Osteocyte (in vitro differentiated cells): ENCODE measurements around the gene USP44. TPM values are rescaled to one million over a fixed set of nuclear protein-coding genes. Genes with fewer than 3 reads are reported as not detected.
A peak's percentile ranks its signal among the peaks of the same experiment; 100 is the strongest.

ENCODE experiments used
- DNase-seq: peaks from one replicate; pipeline ENCODE4 v3.0.0; 2021; ENCODE audit warnings: mixed read lengths; ENCODE audit not compliant: unreplicated experiment; ENCODE audit errors: extremely low spot score
- H3K27ac Mint-ChIP-seq: one replicate; pipeline ENCODE4 v1.8.0; 2021; ENCODE audit warnings: mild to moderate bottlenecking, mixed read lengths; ENCODE audit not compliant: unreplicated experiment
- H3K27me3 Mint-ChIP-seq: one replicate; pipeline ENCODE4 v1.8.0; 2021; ENCODE audit warnings: mixed read lengths; ENCODE audit not compliant: unreplicated experiment
- H3K36me3 Mint-ChIP-seq: one replicate; pipeline ENCODE4 v1.8.0; 2021; ENCODE audit warnings: mixed read lengths; ENCODE audit not compliant: unreplicated experiment
- H3K4me1 Mint-ChIP-seq: one replicate; pipeline ENCODE4 v1.8.0; 2021; ENCODE audit warnings: mixed read lengths; ENCODE audit not compliant: unreplicated experiment
- H3K4me3 Mint-ChIP-seq: one replicate; pipeline ENCODE4 v1.8.0; 2021; ENCODE audit warnings: mild to moderate bottlenecking, moderate library complexity, mixed read lengths; ENCODE audit not compliant: unreplicated experiment
- H3K9me3 Mint-ChIP-seq: one replicate; pipeline ENCODE4 v1.8.0; 2021; ENCODE audit warnings: mixed read lengths; ENCODE audit not compliant: unreplicated experiment
- total RNA-seq: library from RNA; stranded (reverse); gene quantifications from 2 replicates; pipeline ENCODE4 v1.2.1, GENCODE V29; 2021
- TF ChIP-seq, protein P1 (sequence below): fragments of 200-600 bp; sonication (generic); IDR thresholded peaks from 2 replicates; pipeline ENCODE4 v1.5.0; 2021; ENCODE audit warnings: antibody characterized with exemption, mild to moderate bottlenecking, moderate library complexity

Gene USP44
- total RNA-seq, 1 donor from 2014 or later: 0.73 TPM

- Mint-ChIP-seq H3K27ac (no peak overlapping the region), H3K4me1 (peaks cover 24% of the 10 kb centered on the region), H3K27me3 (no peaks in the 10 kb centered on the region), H3K36me3 (peaks cover 37% of the 10 kb centered on the region), H3K9me3 (no peaks in the 10 kb centered on the region), H3K4me3 (no peak overlapping the region)
- TF ChIP-seq, protein P1, sequence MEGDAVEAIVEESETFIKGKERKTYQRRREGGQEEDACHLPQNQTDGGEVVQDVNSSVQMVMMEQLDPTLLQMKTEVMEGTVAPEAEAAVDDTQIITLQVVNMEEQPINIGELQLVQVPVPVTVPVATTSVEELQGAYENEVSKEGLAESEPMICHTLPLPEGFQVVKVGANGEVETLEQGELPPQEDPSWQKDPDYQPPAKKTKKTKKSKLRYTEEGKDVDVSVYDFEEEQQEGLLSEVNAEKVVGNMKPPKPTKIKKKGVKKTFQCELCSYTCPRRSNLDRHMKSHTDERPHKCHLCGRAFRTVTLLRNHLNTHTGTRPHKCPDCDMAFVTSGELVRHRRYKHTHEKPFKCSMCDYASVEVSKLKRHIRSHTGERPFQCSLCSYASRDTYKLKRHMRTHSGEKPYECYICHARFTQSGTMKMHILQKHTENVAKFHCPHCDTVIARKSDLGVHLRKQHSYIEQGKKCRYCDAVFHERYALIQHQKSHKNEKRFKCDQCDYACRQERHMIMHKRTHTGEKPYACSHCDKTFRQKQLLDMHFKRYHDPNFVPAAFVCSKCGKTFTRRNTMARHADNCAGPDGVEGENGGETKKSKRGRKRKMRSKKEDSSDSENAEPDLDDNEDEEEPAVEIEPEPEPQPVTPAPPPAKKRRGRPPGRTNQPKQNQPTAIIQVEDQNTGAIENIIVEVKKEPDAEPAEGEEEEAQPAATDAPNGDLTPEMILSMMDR: no peak
- no peak for DNase-seq
Measured at GRCh38 chr12:95481888-95482287, 69.4 kb downstream of the USP44 start.

DNA sequence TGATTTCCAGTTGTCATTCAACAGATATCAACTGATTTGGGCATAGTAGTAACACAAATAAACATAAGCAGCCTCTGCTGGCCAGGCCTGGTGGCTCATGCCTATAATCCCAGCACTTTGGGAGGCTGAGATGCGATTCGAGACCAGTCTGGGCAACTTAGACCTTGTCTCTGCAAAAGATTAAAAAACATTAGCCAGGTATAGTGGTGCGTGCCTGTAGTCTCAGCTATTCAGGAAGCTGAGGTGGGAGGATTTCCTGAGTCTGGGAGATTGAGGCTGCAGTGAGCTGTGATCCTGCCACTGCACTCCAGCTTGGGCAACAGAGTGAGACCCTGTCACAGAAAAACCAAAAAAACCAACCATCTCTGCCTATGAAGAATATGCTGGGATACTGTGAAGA is 70.2 kb downstream of the USP44 start:
- no peak for DNase-seq
- H3K27me3 Mint-ChIP-seq: no peaks in the 10 kb centered on the region
- peaks cover 39% of the 10 kb centered on the region for H3K36me3 Mint-ChIP-seq
- H3K4me3 Mint-ChIP-seq: no peak overlapping the region
- peaks cover 28% of the 10 kb centered on the region for H3K4me1 Mint-ChIP-seq
- H3K27ac Mint-ChIP-seq: no peak overlapping the region
- TF ChIP-seq, protein P1: no peak
- no peaks in the 10 kb centered on the region for H3K9me3 Mint-ChIP-seq

GRCh38 chr12:95480230-95480629 is 71.0 kb downstream of the USP44 start:
- Mint-ChIP-seq H3K36me3 (peaks cover 44% of the 10 kb centered on the region), H3K27ac (no peak overlapping the region), H3K27me3 (no peaks in the 10 kb centered on the region), H3K4me3 (no peak overlapping the region), H3K4me1 (peaks cover 36% of the 10 kb centered on the region), H3K9me3 (no peaks in the 10 kb centered on the region)
- TF ChIP-seq, protein P1: no peak
- DNase-seq: no peak

- TF ChIP-seq, protein P1: no peak
- peaks cover 5% of the 10 kb centered on the region for H3K27me3 Mint-ChIP-seq
- DNase-seq: no peak
- H3K9me3 Mint-ChIP-seq: no peaks in the 10 kb centered on the region
- H3K4me3 Mint-ChIP-seq: peak overlapping the region; percentile 100
- peaks cover 26% of the 10 kb centered on the region for H3K36me3 Mint-ChIP-seq
- peak overlapping the region; percentile 100 for H3K27ac Mint-ChIP-seq
- H3K4me1 Mint-ChIP-seq: peaks cover 33% of the 10 kb centered on the region
Measured at GRCh38 chr12:95474660-95474958, 76.7 kb downstream of the USP44 start.

DNA sequence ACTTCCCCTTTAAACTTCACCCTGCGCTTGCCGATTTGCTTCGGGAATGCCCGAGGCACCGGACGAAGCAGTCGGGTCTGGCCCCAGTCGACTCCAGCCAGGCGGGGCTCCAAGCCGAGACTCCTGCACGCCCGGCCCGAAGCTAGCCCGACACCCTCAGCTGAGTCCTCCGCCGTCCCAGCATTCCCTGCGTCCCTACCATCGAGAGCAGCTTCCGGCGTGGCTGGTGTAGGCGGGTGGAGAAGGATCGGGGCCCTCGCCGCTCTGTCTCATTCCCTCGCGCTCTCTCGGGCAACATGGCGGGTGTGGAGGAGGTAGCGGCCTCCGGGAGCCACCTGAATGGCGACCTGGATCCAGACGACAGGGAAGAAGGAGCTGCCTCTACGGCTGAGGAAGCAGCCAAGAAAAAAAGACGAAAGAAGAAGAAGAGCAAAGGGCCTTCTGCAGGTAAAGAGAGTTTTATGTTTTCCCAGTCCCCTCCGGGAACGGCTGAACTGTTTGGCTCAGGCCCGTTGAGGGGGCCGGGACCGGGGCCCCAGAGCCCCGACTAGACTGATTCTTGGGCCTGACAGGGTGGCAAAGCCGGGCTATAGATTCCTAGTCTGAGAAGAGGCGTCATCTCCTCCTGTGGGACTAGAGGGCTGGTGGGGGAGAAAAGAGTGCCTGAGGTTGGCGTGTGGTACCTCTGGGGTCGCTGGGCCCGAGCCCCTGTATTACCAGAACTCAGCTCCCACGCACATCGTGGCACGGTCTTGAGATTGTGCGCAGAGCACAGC is 77.2 kb downstream of the USP44 start, which contains the start of gene METAP2:
Gene METAP2, plus strand, starts transcription at position 269 of the 776 bp plus-strand sequence. Its CDS starts 28 bp downstream, at position 297.
- Mint-ChIP-seq H3K4me1 (peaks cover 30% of the 10 kb centered on the region), H3K27ac (peak within 1 kb of the TSS; percentile 100), H3K9me3 (no peaks in the 10 kb centered on the region), H3K27me3 (peaks cover 5% of the 10 kb centered on the region), H3K4me3 (peak within 1 kb of the TSS; percentile 100), H3K36me3 (peaks cover 22% of the 10 kb centered on the region)
- peak; percentile 98 for DNase-seq
- TF ChIP-seq, protein P1: no peak
